Left forelimb (tissue), 1 donor: ENCODE data around the gene RPL34.
"Not testable (repeated sequence)": the region's sequence is repeated elsewhere in the genome, so short reads cannot be mapped to it uniquely, and the experiment has no call there.

Experiments used
- DNase-seq: peaks from one replicate; pipeline ENCODE4 v3.0.0-alpha.2; 2018; ENCODE audit warnings: low spot score

Gene RPL34

DNA sequence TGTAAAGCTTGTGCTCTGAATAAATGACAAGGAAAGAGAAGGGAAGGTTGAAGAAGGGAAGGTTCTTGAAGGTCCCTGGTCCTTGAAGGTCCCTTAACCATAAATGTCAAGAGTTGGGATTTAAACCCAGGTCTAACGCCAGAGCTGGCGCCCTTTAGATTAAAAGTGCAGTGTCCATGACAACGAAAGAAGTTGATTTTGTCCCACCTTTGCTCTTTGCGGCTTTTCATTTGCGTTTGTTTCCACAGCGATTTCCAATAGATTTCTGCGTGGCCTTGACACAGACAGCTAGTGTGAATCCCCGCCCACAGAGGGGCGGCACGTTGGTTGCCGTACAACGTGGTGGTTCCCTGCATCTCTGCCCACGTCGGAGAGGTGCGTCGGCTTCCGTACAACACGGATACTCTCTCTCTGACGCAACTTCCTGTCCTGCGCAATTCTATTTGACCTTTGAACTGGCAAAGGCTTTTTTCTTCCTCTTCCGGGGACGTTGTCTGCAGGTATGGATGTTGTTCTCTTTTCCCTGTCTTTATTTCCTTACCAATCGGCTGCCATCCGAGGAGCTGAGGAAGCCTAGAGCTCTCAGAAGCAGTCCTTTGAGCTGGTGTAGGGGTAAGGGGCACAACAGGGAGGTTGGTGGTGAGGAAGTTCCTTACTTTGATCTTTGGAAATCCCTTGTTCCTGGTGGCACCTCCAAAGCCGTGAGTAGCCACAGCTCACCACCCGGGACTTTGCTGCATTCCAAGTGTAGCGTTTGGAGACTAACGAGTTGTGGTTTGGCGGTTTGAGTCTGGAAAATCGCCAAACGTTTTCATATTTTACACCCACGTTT, at the start of gene RPL34:
TSS of gene RPL34 (plus strand) at position 476 of the 832 bp plus-strand sequence. CDS start 1,384 bp downstream, outside the sequence.
- DNase-seq: peak; percentile 95

GRCh38 chr4:108570993-108571569, 49.3 kb upstream of the RPL34 start:
- no peak for DNase-seq

GRCh38 chr4:108574402-108574801, 46.0 kb upstream of the RPL34 start:
- no peak for DNase-seq

DNA sequence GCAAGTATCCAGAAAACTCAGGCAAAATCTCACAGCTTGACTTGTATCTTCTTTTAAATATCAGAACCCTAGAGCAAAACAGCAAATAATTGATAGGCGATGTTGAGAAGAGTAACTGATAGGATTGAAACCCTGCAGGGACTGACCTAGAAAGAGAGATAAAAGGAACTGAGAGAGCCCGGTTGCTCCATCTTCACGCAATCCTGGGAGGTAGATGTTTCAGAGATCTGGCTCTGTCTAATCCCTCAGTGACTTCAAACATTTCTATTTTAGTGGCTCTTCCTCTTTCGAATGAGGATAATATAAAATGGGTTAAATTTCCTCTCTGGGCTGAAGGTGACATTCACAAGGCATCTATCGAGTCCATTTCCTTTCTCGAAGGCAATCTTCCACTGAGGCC, 39.3 kb upstream of the RPL34 start:
- DNase-seq: no peak

DNA sequence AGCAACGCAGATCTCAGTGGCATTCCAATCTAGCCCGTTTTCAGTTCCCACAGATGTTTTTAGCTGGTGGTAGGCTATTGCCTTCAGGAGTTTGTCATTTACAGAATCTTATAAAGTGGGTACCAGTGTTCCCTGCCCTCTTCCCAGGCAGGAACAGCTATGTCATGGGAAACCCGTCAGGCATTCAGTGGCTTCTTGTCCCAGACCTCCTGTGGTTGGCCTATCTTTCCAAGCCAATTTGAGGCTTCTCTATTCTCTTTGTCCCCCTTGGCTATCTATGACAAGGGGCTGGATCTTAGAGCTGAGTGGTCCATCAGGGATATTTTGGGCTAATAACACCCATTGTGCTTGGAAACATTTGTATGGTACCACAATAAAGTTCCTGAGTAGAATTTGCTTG, 33.6 kb upstream of the RPL34 start:
- DNase-seq: no peak

- DNase-seq: no peak
Measured at GRCh38 chr4:108588878-108589277, 31.5 kb upstream of the RPL34 start.

GRCh38 chr4:108589961-108590360, 30.4 kb upstream of the RPL34 start:
- no peak for DNase-seq

DNA sequence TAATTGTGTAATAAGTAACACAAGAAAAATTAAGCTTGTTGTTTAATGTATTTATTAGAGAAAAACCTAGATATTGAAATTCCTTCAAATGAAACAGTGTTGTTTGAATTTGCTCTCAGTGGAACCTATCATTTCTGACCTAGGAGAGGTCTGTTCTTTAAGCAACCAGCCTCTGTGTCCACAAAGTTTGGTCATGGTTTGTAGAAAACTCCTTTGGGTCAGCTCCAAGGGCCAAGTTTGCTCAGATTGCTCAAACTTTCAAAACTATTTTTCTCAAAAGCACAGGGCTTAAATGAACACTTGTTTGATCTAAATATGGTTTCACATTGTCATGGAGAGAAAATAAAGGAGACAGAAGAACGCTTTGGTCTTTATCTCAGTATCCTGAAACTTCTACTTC, 29.6 kb upstream of the RPL34 start:
- DNase-seq: no peak

- no peak for DNase-seq
Measured at GRCh38 chr4:108592674-108592986, 27.7 kb upstream of the RPL34 start.

DNA sequence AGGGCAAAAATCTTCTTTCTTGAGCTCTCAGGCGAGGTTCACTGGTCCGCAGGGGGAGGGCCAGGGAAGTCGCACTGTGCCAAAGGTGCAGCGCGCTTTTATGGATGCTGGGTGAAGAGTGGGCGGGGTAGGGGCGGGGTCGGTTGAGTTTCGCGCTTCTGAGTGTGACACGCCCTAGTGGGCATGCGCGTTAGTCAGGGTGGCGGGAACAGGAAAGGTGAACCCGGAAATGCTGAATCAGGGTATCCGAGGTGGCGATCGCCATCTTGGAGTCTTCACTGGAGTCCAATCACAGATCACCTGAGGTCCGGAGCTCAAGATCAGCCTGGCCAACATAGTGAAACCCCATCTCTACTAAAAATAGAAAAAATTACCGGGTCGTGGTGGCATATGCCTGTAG, 26.1 kb upstream of the RPL34 start:
- DNase-seq: not testable (repeated sequence)

GRCh38 chr4:108596344-108596743, 24.0 kb upstream of the RPL34 start:
- no peak for DNase-seq

- DNase-seq: no peak
Measured at GRCh38 chr4:108601106-108601505, 19.3 kb upstream of the RPL34 start.

DNA sequence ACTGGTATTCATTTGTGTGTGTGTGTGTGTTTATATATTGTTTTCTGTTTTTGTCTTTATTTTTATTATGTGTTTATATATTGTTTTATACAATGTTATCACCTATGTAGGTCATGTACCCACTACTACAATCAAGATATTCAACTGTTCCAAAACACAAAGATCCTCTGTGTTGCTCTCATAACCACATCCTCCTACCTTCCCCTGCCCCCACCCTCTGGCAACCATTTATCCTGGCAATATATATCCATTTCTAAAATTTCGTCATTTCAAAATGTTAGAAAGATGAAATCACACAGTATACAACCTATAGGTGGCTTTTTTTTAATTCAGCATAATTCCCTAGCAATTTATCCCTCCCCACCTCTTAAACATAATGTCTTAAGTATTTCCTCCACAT, 18.8 kb upstream of the RPL34 start:
- no peak for DNase-seq

DNA sequence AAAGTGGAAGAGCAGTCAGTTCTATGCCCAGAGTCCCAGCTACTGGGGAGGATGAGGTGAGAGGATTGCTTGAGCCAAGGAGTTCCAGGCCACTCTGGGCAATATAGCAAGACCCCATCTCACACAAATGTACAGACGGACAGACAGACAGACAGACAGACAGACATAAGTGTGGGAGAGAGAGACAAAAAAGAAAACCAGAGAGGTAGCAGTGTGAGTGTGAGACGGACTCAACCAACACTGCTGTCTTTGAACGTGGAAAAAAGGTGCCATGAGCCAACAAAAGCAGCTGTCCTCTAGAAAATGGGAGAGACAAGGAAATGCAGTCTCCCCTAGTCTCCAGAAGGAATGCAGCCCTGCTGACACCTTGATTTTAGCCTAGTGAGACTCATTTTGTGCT, 18.2 kb upstream of the RPL34 start:
- no peak for DNase-seq

- DNase-seq: no peak
Measured at GRCh38 chr4:108607079-108607815, 13.1 kb upstream of the RPL34 start.

DNA sequence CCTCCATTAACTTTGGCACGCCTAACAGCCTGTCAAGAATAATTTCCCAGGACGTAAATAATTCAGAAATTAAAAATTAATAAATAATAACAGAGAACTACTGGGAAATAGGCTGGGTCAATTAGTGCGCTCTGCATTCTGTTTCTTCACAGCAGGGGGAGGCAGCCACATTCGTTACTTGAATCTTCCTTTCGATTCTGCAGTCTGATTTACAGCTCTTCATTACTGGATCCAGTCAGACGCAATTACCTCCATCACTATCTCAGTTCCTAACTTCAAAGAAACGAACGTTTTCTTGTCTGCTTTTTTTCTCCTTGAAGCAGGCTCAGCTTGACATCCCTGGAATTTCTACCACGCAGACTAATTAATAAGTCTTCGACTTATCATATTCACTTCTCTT, 9.0 kb upstream of the RPL34 start:
- DNase-seq: no peak

- DNase-seq: no peak
Measured at GRCh38 chr4:108612365-108612764, 8.0 kb upstream of the RPL34 start.

DNA sequence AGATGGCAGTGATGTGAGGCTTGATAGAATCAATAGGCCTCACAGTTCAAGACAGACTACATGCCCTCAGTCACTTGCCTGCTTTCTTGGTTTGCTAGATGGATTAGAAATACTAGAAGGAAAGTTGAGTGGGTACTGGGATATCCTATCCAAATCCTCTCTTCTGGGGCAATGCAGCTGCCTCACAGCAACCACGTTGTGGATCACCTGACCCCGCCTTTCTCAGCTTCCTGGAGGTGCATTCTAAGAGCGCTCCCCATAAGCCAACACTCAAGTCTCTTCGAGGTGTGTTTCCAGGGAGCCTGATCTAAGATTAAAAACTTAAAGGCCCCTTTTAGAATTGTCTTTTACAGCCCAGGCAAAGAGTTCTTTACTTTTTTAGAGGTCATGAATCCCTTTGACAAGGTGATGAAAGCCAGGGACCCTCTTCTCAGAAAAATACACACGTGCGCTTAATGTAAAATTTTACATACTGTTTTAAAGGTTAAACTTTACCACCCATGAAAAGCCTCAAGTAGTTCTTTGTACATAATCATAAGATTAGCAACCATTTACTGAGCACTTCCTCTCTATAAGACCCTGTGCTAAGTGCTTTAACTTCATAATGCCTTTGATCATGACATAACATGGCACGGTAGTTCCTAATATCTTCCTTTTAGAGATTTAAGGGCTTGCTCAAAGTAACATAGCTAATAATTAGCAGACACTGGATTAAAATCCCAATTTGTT, 840 bp upstream of the RPL34 start:
- no peak for DNase-seq

DNA sequence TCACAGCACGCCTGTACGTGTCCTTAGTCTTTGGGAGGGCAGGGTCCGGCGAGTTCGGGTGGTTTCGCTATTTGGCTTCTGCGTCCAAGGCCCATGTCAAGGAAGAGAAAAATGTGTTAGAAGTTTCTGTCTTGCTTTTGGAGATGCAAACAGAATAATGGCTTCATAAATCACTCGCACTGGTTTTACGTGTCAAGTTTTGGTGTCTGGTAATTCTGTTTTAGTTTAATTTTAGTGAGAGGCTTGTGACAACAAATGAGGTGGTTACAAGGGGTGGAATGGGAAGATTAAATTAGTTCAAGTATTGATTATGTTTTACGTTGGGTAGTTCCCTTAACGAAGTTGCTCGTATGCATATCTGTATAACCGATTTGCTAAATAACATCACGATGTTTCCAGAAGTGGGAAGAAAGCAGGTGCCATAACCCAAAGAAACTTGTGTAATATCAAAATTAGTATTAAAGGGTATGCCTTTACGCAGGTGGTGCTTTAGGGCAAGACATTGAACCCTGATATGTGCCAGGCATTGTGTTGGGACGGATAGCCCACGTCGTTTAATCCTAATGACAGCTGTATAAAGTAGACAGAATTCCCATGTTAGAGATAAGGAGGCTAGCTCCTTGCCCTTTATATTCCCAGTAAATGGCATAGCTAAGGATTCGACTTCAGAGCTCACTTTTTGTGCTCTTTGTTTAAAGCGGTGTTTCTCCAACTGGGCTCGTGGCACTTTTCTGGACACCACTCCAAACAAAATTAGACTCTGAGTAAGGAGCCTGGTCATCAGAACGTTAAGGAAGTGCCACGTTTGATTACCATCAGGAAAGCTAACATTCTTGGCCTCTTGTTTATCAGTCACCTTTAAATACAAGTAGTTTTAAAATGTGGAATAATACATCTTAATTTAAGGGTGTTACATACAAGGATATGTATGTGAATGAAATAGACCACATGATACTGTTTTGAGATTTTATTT, 843 bp downstream of the RPL34 start:
- no peak for DNase-seq

- DNase-seq: no peak
Measured at GRCh38 chr4:108622022-108622421, 1.6 kb downstream of the RPL34 start.

GRCh38 chr4:108622828-108623227, 2.5 kb downstream of the RPL34 start:
- DNase-seq: no peak
